A673 (cell line): Measurements from ENCODE around the gene RPS16. TPM values are rescaled to one million over a fixed set of nuclear protein-coding genes. Genes with fewer than 3 reads are reported as not detected.

Experiments
- BruUV-seq: library from RNA; stranded (reverse); fragments of 400-500 nt; replicated peaks from 2 replicates; lab custom pipeline; 2021; lab: Mats Ljungman, UMichigan
- CTCF ChIA-PET: fragments of 300-600 bp; sonication (Branson Sonifier 250); formaldehyde crosslinking; loops from one replicate; lab custom pipeline; 2022; ENCODE audit warnings: antibody characterized with exemption; lab: Charles Lee
- POLR2A ChIA-PET: fragments of 300-600 bp; sonication (Branson Sonifier 250); formaldehyde crosslinking; loops from one replicate; lab custom pipeline; 2022; ENCODE audit warnings: antibody characterized with exemption; ENCODE audit not compliant: low non-redundant PET; lab: Charles Lee
- DNase-seq: peaks from one replicate; pipeline ENCODE4 v3.0.0-alpha.2; 2015; ENCODE audit warnings: low spot score
- H3K27ac ChIP-seq: fragments of 200-600 bp; sonication (generic); 2 replicates; pipeline ENCODE4 v1.5.1; 2016; ENCODE audit warnings: mixed run types, low read depth, mild to moderate bottlenecking, mixed read lengths, antibody characterized with exemption, low read length; ENCODE audit not compliant: poor library complexity, severe bottlenecking
- H3K27me3 ChIP-seq: fragments of 200-600 bp; sonication (generic); replicated peaks from 2 replicates; pipeline ENCODE4 v1.6.1; 2017; ENCODE audit warnings: mixed run types, low read depth, mild to moderate bottlenecking, mixed read lengths, antibody characterized with exemption, low read length; ENCODE audit not compliant: insufficient read depth, poor library complexity
- H3K36me3 ChIP-seq: fragments of 200-600 bp; sonication (generic); 2 replicates; pipeline ENCODE4 v1.6.1; 2016; ENCODE audit warnings: mixed run types, mild to moderate bottlenecking, mixed read lengths, antibody characterized with exemption, low read length; ENCODE audit not compliant: insufficient read depth, poor library complexity, severe bottlenecking
- H3K4me1 ChIP-seq: fragments of 200-600 bp; sonication (generic); 2 replicates; pipeline ENCODE4 v1.6.1; 2017; ENCODE audit warnings: mixed run types, mild to moderate bottlenecking, mixed read lengths, antibody characterized with exemption, low read length; ENCODE audit not compliant: insufficient read depth, poor library complexity, severe bottlenecking
- H3K4me3 ChIP-seq: fragments of 200-600 bp; sonication (generic); 2 replicates; pipeline ENCODE4 v1.5.1; 2016; ENCODE audit warnings: low read depth, mixed run types, mild to moderate bottlenecking, mixed read lengths, low read length; ENCODE audit not compliant: poor library complexity, severe bottlenecking
- H3K9me3 ChIP-seq: fragments of 200-600 bp; sonication (generic); 2 replicates; pipeline ENCODE4 v1.6.1; 2016; ENCODE audit warnings: mixed run types, low read depth, mild to moderate bottlenecking, mixed read lengths, antibody characterized with exemption, low read length; ENCODE audit not compliant: poor library complexity, severe bottlenecking
- EZH2 ChIP-seq: fragments of 200-600 bp; sonication (generic); IDR thresholded peaks from 2 replicates; pipeline ENCODE4 v1.6.1; 2017; ENCODE audit warnings: borderline replicate concordance, low read depth, mild to moderate bottlenecking, mixed read lengths, antibody characterized with exemption, low read length; ENCODE audit not compliant: poor library complexity, severe bottlenecking
- intact Hi-C: fragments of 100-400 bp; cut with micrococcal nuclease; formaldehyde crosslinking; loops from one replicate; pipeline ENCODE4 v1.10.0; 2022; ENCODE audit not compliant: unreplicated experiment
- total RNA-seq: library from RNA; stranded (reverse); gene quantifications from 2 replicates; pipeline ENCODE4 v1.2.3, GENCODE V29; 2021
- TF ChIP-seq, protein P1 (sequence below): fragments of 300-800, 200-600 bp; sonication (generic); conservative IDR thresholded peaks from 2 replicates; pipeline ENCODE4 v1.5.1; 2017; ENCODE audit warnings: low read depth, mild to moderate bottlenecking, antibody characterized with exemption, low read length, moderate library complexity, mixed read lengths

The RPS16 gene
- total RNA-seq, 1 experiment from 2014 or later = 1,898 TPM

DNA sequence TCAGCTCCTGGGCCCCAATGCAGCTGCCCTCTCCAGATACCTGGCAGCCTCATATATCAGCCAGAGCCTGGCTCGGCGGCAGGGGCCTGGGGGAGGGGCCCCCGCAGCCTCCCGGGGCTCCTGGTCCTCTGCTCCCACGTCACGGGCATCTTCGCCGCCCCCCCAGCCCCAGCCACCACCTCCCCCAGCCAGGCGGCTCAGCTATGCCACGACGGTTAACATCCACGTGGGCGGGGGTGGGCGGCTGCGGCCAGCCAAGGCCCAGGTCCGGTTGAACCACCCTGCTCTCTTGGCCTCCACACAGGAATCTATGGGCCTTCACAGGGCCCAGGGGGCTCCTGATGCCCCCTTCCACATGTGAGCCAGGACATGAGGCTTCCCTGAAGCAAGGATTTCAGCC is 10.8 kb downstream of the RPS16 start:
- POLR2A ChIA-PET = no interaction called here
- H3K27ac ChIP-seq = no peak overlapping the region
- BruUV-seq = no TSS peak
- intact Hi-C loops = no loop called here
- H3K9me3 ChIP-seq = no peaks in the 10 kb centered on the region
- no peaks in the 10 kb centered on the region for H3K27me3 ChIP-seq
- TF ChIP-seq EZH2 = no peak
- TF ChIP-seq, protein P1, sequence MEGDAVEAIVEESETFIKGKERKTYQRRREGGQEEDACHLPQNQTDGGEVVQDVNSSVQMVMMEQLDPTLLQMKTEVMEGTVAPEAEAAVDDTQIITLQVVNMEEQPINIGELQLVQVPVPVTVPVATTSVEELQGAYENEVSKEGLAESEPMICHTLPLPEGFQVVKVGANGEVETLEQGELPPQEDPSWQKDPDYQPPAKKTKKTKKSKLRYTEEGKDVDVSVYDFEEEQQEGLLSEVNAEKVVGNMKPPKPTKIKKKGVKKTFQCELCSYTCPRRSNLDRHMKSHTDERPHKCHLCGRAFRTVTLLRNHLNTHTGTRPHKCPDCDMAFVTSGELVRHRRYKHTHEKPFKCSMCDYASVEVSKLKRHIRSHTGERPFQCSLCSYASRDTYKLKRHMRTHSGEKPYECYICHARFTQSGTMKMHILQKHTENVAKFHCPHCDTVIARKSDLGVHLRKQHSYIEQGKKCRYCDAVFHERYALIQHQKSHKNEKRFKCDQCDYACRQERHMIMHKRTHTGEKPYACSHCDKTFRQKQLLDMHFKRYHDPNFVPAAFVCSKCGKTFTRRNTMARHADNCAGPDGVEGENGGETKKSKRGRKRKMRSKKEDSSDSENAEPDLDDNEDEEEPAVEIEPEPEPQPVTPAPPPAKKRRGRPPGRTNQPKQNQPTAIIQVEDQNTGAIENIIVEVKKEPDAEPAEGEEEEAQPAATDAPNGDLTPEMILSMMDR = no peak
- peaks cover 24% of the 10 kb centered on the region for H3K36me3 ChIP-seq
- DNase-seq = no peak
- peaks cover 6% of the 10 kb centered on the region for H3K4me1 ChIP-seq
- H3K4me3 ChIP-seq = no peak overlapping the region
- CTCF ChIA-PET = interaction anchor here (0.6 kb wide), 1 partner anchor 57 kb away, joined by 3 read pairs; no protein-coding TSS in a partner anchor

DNA sequence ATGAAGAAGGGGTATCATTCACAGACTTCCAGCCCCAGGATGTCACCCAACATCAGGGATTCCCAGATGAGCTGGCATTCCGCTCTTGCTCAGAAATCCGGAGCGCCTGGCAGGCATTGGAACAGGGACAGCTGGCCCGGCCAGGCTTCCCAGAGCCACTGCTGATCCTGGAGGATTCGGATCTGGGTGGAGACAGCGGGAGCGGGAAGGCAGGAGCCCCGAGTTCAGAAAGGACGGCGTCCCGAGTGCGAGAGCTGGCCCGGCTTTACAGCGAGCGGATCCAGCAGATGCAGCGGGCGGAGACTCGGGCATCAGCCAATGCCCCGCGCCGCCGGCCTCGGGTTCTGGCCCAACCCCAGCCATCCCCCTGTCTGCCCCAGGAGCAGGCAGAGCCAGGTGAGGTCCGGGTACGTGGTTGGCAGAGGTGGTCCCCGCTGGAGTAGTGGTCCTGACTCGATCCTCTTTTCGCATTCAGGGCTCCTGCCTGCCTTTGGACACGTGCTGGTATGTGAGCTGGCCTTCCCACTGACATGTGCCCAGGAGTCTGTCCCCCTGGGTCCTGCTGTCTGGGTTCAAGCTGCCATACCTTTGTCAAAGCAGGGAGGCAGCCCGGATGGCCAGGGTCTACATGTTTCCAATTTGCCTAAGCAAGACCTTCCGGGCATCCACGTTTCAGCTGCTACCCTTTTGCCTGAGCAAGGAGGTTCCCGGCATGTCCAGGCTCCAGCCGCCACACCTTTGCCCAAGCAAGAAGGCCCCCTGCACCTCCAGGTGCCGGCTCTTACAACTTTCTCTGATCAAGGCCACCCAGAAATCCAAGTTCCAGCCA is 12.3 kb downstream of the RPS16 start:
- no peaks in the 10 kb centered on the region for H3K9me3 ChIP-seq
- no peak overlapping the region for H3K27ac ChIP-seq
- POLR2A ChIA-PET = no interaction called here
- no peak overlapping the region for H3K4me3 ChIP-seq
- no TSS peak for BruUV-seq
- CTCF ChIA-PET = no interaction called here
- DNase-seq = no peak
- intact Hi-C loops = no loop called here
- TF ChIP-seq, protein P1 = no peak
- TF ChIP-seq EZH2 = no peak
- peaks cover 5% of the 10 kb centered on the region for H3K4me1 ChIP-seq
- peaks cover 33% of the 10 kb centered on the region for H3K36me3 ChIP-seq
- H3K27me3 ChIP-seq = no peaks in the 10 kb centered on the region

DNA sequence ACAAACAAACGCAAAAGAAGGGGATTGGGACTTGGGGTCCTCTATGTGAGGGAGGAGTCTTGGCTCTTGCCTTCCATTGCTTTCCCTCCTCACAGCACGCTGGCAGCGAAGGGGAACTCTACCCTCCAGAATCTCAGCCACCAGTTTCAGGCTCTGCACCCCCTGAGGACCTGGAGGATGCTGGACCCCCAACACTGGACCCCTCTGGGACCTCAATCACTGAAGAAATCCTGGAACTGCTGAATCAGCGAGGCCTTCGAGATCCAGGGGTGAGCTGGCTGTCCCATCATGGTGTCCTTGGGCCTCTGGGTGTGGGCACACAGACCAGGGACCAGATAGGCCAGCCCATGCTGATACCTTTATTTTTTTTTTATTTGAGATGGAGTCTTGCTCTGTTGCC is 13.7 kb downstream of the RPS16 start:
- ChIA-PET POLR2A (interaction anchor here (1.5 kb wide), 1 partner anchor 14 kb away, joined by 7 read pairs; the partner anchor contains the start of gene RPS16), CTCF (no interaction called here)
- intact Hi-C loops = no loop called here
- H3K36me3 ChIP-seq = peaks cover 44% of the 10 kb centered on the region
- no peak for DNase-seq
- no TSS peak for BruUV-seq
- no peaks in the 10 kb centered on the region for H3K4me1 ChIP-seq
- H3K27me3 ChIP-seq = no peaks in the 10 kb centered on the region
- no peak overlapping the region for H3K4me3 ChIP-seq
- TF ChIP-seq, protein P1 = no peak
- TF ChIP-seq EZH2 = no peak
- no peak overlapping the region for H3K27ac ChIP-seq
- H3K9me3 ChIP-seq = no peaks in the 10 kb centered on the region
